ENCODE measurements around the gene WASF2.
A peak's percentile ranks its signal among the peaks of the same experiment; 100 is the strongest.
"Not testable (repeated sequence)": the region's sequence is repeated elsewhere in the genome, so short reads cannot be mapped to it uniquely, and the experiment has no call there.

Gene WASF2

GRCh38 chr1:27475720-27476119 lies 14.2 kb downstream of the WASF2 start:
- no peak for TF ChIP-seq CTCF (IDR thresholded peaks at IDR 0.05)
- TF ChIP-seq ZFX (IDR thresholded peaks at IDR 0.05; ENCODE audit: borderline replicate concordance): no peak
- H3K27ac ChIP-seq: no peak overlapping the region

GRCh38 chr1:27473755-27474154 lies 16.2 kb downstream of the WASF2 start:
- H3K27ac ChIP-seq: no peak overlapping the region
- TF ChIP-seq CTCF (IDR thresholded peaks at IDR 0.05) (no peak), ZFX (IDR thresholded peaks at IDR 0.05; ENCODE audit: borderline replicate concordance) (no peak)

DNA sequence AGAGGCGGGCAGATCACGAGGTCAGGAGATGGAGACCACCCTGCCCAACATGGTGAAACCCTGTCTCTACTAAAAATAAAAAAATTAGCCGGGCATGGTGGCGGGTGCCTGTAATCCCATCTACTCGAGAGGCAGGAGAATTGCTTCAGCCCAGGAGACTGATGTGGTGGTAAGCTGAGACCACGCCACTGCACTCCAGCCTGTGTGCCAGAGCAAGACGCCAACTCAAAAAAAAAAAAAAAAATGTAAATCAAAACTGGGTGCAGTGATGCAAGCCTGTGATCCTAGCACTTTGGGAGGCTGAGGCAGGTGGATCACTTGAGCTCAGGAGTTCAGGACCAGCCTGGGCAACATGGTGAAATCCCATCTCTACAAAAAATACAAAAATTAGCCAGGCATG lies 17.9 kb downstream of the WASF2 start:
- not testable (repeated sequence) for H3K27ac ChIP-seq

GRCh38 chr1:27471477-27471876 lies 18.5 kb downstream of the WASF2 start:
- H3K27ac ChIP-seq: no peak overlapping the region
- TF ChIP-seq CTCF (IDR thresholded peaks at IDR 0.05): no peak
- TF ChIP-seq ZFX (IDR thresholded peaks at IDR 0.05; ENCODE audit: borderline replicate concordance): no peak

GRCh38 chr1:27469334-27469733 lies 20.6 kb downstream of the WASF2 start:
- peak overlapping the region; percentile 26; the same call in 1 of the 2 replicates for H3K27ac ChIP-seq
- TF ChIP-seq ZFX (IDR thresholded peaks at IDR 0.05; ENCODE audit: borderline replicate concordance): no peak
- TF ChIP-seq CTCF (IDR thresholded peaks at IDR 0.05): no peak

DNA sequence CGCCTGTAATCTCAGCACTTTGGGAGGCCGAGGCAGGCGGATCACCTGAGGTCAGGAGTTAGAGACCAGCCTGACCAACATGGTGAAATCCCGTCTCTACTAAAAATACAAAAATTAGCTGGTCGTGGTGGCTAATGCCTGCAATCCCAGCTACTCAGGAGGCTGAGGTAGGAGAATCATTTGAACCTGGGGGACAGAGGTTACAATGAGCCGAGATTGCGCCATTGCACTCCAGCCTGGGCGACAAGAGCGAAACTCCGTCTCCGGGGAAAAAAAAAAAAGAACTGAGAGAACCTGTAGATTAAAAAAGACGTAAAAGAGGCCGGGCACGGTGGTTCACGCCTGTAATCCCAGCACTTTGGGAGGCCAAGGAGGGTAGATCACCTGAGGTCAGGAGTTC lies 21.6 kb downstream of the WASF2 start:
- not testable (repeated sequence) for H3K27ac ChIP-seq

DNA sequence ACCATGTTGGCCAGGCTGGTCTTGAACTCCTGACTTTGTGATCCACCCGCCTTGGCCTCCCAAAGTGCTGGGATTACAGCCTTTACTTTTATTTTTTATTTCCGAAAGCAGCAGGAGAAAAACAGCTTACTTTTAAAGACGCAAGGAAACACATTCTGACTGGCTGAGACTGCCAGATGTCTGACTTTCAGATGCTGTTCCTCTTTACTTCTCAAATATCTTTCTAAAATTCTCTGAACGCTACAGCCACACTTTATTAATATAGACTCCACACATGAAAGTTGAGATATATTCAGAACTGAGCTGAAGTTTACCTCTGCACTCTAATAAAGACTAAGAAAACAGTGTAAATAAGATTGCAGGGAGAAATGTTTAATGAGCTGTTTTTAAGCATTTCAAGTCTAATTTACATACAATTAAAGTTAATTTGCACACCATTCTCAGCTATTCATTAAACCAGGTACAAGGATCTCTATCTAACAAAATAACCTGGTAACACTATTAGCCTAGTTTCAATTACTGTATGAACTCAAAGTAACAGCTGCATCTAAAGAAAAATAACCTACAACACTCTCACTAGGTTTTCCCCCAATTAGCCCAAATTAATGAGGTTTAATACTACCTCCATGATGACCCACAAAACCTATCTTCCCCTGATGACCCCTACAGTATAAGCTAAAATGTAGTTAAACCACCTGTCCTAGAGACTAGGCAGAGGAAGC lies 24.9 kb downstream of the WASF2 start:
- H3K27ac ChIP-seq: no peak overlapping the region
- TF ChIP-seq ZFX (IDR thresholded peaks at IDR 0.05; ENCODE audit: borderline replicate concordance): no peak
- TF ChIP-seq CTCF (IDR thresholded peaks at IDR 0.05): no peak

DNA sequence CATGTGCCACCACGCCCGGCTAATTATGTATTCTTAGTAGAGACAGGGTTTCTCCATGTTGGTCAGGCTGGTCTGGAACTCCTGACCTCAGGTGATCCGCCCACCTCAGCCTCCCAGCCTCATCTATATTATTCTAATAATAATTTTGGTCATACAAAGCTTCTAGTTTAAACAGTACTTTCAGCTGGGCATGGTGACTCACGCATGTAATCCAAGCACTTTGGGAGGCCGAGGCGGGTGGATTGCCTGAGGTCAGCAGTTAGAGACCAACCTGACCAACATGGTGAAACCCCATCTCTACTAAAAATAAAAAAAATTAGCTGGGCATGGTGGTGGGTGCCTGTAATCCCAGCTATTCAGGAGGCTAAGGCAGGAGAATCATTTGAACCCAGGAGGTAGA lies 26.1 kb downstream of the WASF2 start:
- H3K27ac ChIP-seq: not testable (repeated sequence)

DNA sequence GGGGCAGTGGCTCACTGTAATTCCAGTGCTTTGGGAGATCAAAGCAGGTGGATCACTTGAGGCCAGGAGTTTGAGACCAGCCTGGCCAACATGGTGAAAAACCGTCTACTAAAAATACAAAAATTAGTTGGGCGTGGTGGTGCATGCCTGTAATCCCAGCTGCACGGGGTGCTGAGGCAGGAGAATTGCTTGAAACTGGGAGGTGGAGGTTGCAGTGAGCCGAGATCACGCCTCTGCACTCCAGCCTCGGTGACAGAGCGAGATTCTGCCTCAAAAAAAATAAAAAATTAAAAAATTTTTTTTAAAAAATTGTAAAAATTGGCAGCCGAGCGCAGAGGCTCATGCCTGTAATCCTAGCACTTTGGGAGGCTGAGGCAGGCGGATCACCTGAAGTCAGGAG lies 31.4 kb downstream of the WASF2 start:
- not testable (repeated sequence) for H3K27ac ChIP-seq
